Measurements from ENCODE around the gene VSIG8. TPM values are rescaled to one million over a fixed set of nuclear protein-coding genes. Genes with fewer than 3 reads are reported as not detected.

The VSIG8 gene
- total RNA-seq, 1 donor from 2014 or later = not detected

- H3K4me3 Mint-ChIP-seq = peak overlapping the region; percentile 71
- DNase-seq (ENCODE audit: extremely low spot score, unreplicated experiment) = no peak
- peaks cover 4% of the 10 kb centered on the region for H3K27me3 Mint-ChIP-seq
- peaks cover 4% of the 10 kb centered on the region for H3K9me3 Mint-ChIP-seq
- TF ChIP-seq CTCF (conservative IDR thresholded peaks at IDR 0.05) = no peak
- H3K4me1 Mint-ChIP-seq (ENCODE audit: unreplicated experiment) = peaks cover 40% of the 10 kb centered on the region
- H3K36me3 Mint-ChIP-seq = peaks cover 3% of the 10 kb centered on the region
- peak overlapping the region; percentile 37 for H3K27ac Mint-ChIP-seq
These were observed 33.5 kb upstream of the VSIG8 start for GRCh38 chr1:159895836-159896545.

- Mint-ChIP-seq H3K9me3 (peaks cover 4% of the 10 kb centered on the region), H3K4me1 (ENCODE audit: unreplicated experiment) (peaks cover 33% of the 10 kb centered on the region), H3K36me3 (peaks cover 3% of the 10 kb centered on the region), H3K27me3 (peaks cover 4% of the 10 kb centered on the region), H3K27ac (no peak overlapping the region), H3K4me3 (no peak overlapping the region)
- no peak for TF ChIP-seq CTCF (conservative IDR thresholded peaks at IDR 0.05)
- DNase-seq (ENCODE audit: extremely low spot score, unreplicated experiment) = no peak
These were observed 32.8 kb upstream of the VSIG8 start for GRCh38 chr1:159895286-159895685.

GRCh38 chr1:159892944-159893343, 30.5 kb upstream of the VSIG8 start:
- H3K4me3 Mint-ChIP-seq = no peak overlapping the region

GRCh38 chr1:159891275-159892157, 29.1 kb upstream of the VSIG8 start:
- no peak overlapping the region for H3K4me3 Mint-ChIP-seq
- peaks cover 23% of the 10 kb centered on the region for H3K4me1 Mint-ChIP-seq (ENCODE audit: unreplicated experiment)
- DNase-seq (ENCODE audit: extremely low spot score, unreplicated experiment) = no peak
- H3K9me3 Mint-ChIP-seq = no peaks in the 10 kb centered on the region
- H3K36me3 Mint-ChIP-seq = no peaks in the 10 kb centered on the region
- TF ChIP-seq CTCF (conservative IDR thresholded peaks at IDR 0.05) = peak; percentile 74
- H3K27ac Mint-ChIP-seq = peak overlapping the region; percentile 52
- peaks cover 4% of the 10 kb centered on the region for H3K27me3 Mint-ChIP-seq

More at GRCh38 chr1:159892944-159893343, 30.5 kb upstream of the VSIG8 start:
- H3K36me3 Mint-ChIP-seq = no peaks in the 10 kb centered on the region
- H3K9me3 Mint-ChIP-seq = no peaks in the 10 kb centered on the region
- DNase-seq (ENCODE audit: extremely low spot score, unreplicated experiment) = no peak
- peaks cover 4% of the 10 kb centered on the region for H3K27me3 Mint-ChIP-seq
- no peak overlapping the region for H3K27ac Mint-ChIP-seq
- no peak for TF ChIP-seq CTCF (conservative IDR thresholded peaks at IDR 0.05)
- peaks cover 26% of the 10 kb centered on the region for H3K4me1 Mint-ChIP-seq (ENCODE audit: unreplicated experiment)

DNA sequence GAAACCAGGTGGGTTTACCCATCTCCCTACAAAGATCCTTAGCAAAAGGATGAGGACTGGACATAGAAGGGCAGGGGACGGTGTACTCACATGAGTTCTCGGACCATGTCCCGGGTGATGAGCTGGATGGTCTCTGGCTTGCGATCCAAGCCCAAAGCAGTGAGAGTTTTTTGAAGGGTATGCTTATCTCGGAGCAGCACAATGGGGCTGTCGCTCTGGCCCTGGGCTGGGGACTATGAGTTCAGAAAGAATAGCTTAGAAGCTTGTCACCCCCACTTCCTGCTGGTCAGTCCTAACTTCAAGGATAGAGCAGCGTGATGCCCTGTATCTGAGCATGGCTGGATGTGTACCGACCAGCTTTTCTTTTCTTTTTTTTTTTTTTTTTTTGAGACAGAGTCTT, 27.9 kb upstream of the VSIG8 start:
- peaks cover 4% of the 10 kb centered on the region for H3K27me3 Mint-ChIP-seq
- H3K9me3 Mint-ChIP-seq = no peaks in the 10 kb centered on the region
- H3K4me3 Mint-ChIP-seq = no peak overlapping the region
- DNase-seq (ENCODE audit: extremely low spot score, unreplicated experiment) = no peak
- H3K36me3 Mint-ChIP-seq = no peaks in the 10 kb centered on the region
- H3K27ac Mint-ChIP-seq = no peak overlapping the region
- peaks cover 14% of the 10 kb centered on the region for H3K4me1 Mint-ChIP-seq (ENCODE audit: unreplicated experiment)
- no peak for TF ChIP-seq CTCF (conservative IDR thresholded peaks at IDR 0.05)
